Fibroblast of skin of right quadriceps (primary cell): ENCODE results near the gene FAM3C.

Source experiments
- DNase-seq: peaks from one replicate; pipeline ENCODE4 v3.0.0-alpha.2; 2013

Gene FAM3C

GRCh38 chr7:121372376-121373010 is 23.6 kb downstream of the FAM3C start:
- DNase-seq: peak; percentile 75

GRCh38 chr7:121371883-121372282 is 24.2 kb downstream of the FAM3C start:
- DNase-seq: no peak

- DNase-seq: no peak
Measured at GRCh38 chr7:121371367-121371766, 24.7 kb downstream of the FAM3C start.

GRCh38 chr7:121369462-121369861 is 26.6 kb downstream of the FAM3C start:
- peak; percentile 55 for DNase-seq

GRCh38 chr7:121366852-121367431 is 29.2 kb downstream of the FAM3C start:
- peak; percentile 15 for DNase-seq

GRCh38 chr7:121360564-121360963 is 35.5 kb downstream of the FAM3C start:
- no peak for DNase-seq

- no peak for DNase-seq
Measured at GRCh38 chr7:121355574-121355973, 40.5 kb downstream of the FAM3C start.

- no peak for DNase-seq
Measured at GRCh38 chr7:121352323-121352722, 43.8 kb downstream of the FAM3C start.

- DNase-seq: no peak
Measured at GRCh38 chr7:121351682-121352081, 44.4 kb downstream of the FAM3C start.

- DNase-seq: no peak
Measured at GRCh38 chr7:121344497-121344896, 51.6 kb downstream of the FAM3C start.

- DNase-seq: peak; percentile 18
Measured at GRCh38 chr7:121344093-121344492, 52.0 kb downstream of the FAM3C start.

GRCh38 chr7:121343302-121343701 is 52.8 kb downstream of the FAM3C start:
- DNase-seq: no peak

- DNase-seq: no peak
Measured at GRCh38 chr7:121342631-121343030, 53.5 kb downstream of the FAM3C start.

- DNase-seq: peak; percentile 32
Measured at GRCh38 chr7:121341933-121342332, 54.2 kb downstream of the FAM3C start.

- DNase-seq: no peak
Measured at GRCh38 chr7:121339082-121339481, 57.0 kb downstream of the FAM3C start.

- peak; percentile 52 for DNase-seq
Measured at GRCh38 chr7:121337398-121337797, 58.7 kb downstream of the FAM3C start.

GRCh38 chr7:121336579-121336978 is 59.5 kb downstream of the FAM3C start:
- peak; percentile 72 for DNase-seq

GRCh38 chr7:121334875-121335648 is 61.0 kb downstream of the FAM3C start:
- peak; percentile 82 for DNase-seq

- DNase-seq: no peak
Measured at GRCh38 chr7:121334376-121334775, 61.7 kb downstream of the FAM3C start.

- DNase-seq: no peak
Measured at GRCh38 chr7:121331574-121331973, 64.5 kb downstream of the FAM3C start.

GRCh38 chr7:121331048-121331447 is 65.1 kb downstream of the FAM3C start:
- no peak for DNase-seq

- DNase-seq: peak; percentile 25
Measured at GRCh38 chr7:121330053-121330833, 65.9 kb downstream of the FAM3C start.
